ENCODE measurements around the gene TDP1. TPM values are rescaled to one million over a fixed set of nuclear protein-coding genes. Genes with fewer than 3 reads are reported as not detected.
"Not testable (repeated sequence)": the region's sequence is repeated elsewhere in the genome, so short reads cannot be mapped to it uniquely, and the experiment has no call there.

The TDP1 gene
- total RNA-seq, 1 experiment from 2014 or later, result 42.9 TPM

- no peaks in the 10 kb centered on the region for H3K9me2 ChIP-seq (replicated peaks; ENCODE audit: low read length)
- DNase-seq (peak; percentile 73), ATAC-seq (peak; percentile 85)
- BruUV-seq (replicated peaks), result no TSS peak
- H3K9me3 ChIP-seq (ENCODE audit: low read length), result no peaks in the 10 kb centered on the region
- peaks cover 37% of the 10 kb centered on the region for H3K36me3 ChIP-seq (ENCODE audit: low read depth, low read length)
- ChIA-PET POLR2A (ENCODE audit: unreplicated experiment) (no interaction called here), CTCF (interaction anchor here (0.6 kb wide), 1 partner anchor 211 kb away, joined by 3 read pairs; no protein-coding TSS in a partner anchor)
- H3K27me3 ChIP-seq (ENCODE audit: low read length), result no peaks in the 10 kb centered on the region
- no peaks in the 10 kb centered on the region for H3F3A ChIP-seq (ENCODE audit: low read length, unreplicated experiment)
- H3K4me2 ChIP-seq (ENCODE audit: low read length), result 0 out of 2 replicates have a peak overlapping the region, but pooled peaks have one; percentile 8
- H3K4me3 ChIP-seq (ENCODE audit: low read length), result no peak overlapping the region
- TF ChIP-seq, protein P1, sequence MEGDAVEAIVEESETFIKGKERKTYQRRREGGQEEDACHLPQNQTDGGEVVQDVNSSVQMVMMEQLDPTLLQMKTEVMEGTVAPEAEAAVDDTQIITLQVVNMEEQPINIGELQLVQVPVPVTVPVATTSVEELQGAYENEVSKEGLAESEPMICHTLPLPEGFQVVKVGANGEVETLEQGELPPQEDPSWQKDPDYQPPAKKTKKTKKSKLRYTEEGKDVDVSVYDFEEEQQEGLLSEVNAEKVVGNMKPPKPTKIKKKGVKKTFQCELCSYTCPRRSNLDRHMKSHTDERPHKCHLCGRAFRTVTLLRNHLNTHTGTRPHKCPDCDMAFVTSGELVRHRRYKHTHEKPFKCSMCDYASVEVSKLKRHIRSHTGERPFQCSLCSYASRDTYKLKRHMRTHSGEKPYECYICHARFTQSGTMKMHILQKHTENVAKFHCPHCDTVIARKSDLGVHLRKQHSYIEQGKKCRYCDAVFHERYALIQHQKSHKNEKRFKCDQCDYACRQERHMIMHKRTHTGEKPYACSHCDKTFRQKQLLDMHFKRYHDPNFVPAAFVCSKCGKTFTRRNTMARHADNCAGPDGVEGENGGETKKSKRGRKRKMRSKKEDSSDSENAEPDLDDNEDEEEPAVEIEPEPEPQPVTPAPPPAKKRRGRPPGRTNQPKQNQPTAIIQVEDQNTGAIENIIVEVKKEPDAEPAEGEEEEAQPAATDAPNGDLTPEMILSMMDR (conservative IDR thresholded peaks at IDR 0.05; ENCODE audit: low read depth, low read length), result no peak
- TF ChIP-seq EZH2 (IDR thresholded peaks at IDR 0.05; ENCODE audit: low read length, unreplicated experiment) (no peak), EZH2phosphoT487 (IDR thresholded peaks at IDR 0.05; ENCODE audit: borderline replicate concordance, low read length) (no peak)
- H3K4me1 ChIP-seq (ENCODE audit: insufficient read depth, low read length), result peaks cover 21% of the 10 kb centered on the region
- H3K9ac ChIP-seq (ENCODE audit: low read length), result no peak overlapping the region
- H4K20me1 ChIP-seq (ENCODE audit: low read length), result no peaks in the 10 kb centered on the region
- no peaks in the 10 kb centered on the region for H3K79me2 ChIP-seq (ENCODE audit: low read length)
- intact Hi-C loops (cut with micrococcal nuclease), result loop anchor here (2.0 kb wide), 1 partner anchor 29 kb away; no protein-coding TSS in a partner anchor
- no peak overlapping the region for H2AFZ ChIP-seq (ENCODE audit: low read length)
- peak overlapping the region; percentile 75 for H3K27ac ChIP-seq (ENCODE audit: low read length)
Measured at GRCh38 chr14:90023176-90023896, 67.6 kb downstream of the TDP1 start.

DNA sequence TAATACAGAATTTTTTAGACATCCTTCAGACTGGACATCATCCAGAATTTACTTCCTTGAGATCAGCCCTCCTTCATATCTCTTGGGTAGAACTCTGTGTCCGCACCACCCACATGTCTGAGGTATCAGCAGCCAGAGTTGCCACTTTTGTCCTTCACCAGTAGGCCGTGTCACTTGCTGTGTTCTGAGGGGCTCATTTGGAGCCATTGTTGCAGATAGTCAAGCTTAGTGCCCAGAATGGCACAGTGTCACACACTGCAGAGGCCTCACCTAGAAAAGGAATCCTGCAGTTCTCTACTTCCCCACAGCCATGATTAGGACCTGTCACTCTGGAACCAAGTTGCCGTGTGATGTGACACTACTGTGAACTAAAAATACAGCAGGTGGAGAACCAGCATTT is 69.2 kb downstream of the TDP1 start:
- intact Hi-C loops (cut with micrococcal nuclease), result no loop called here
- H3K9ac ChIP-seq (ENCODE audit: low read length), result no peak overlapping the region
- H3K4me3 ChIP-seq (ENCODE audit: low read length), result no peak overlapping the region
- no peak for ATAC-seq
- H3K36me3 ChIP-seq (ENCODE audit: low read depth, low read length), result peaks cover 29% of the 10 kb centered on the region
- no peaks in the 10 kb centered on the region for H3F3A ChIP-seq (ENCODE audit: low read length, unreplicated experiment)
- BruUV-seq (replicated peaks), result no TSS peak
- CTCF ChIA-PET, result no interaction called here
- peaks cover 21% of the 10 kb centered on the region for H3K4me1 ChIP-seq (ENCODE audit: insufficient read depth, low read length)
- no peak for DNase-seq
- no peak overlapping the region for H3K27ac ChIP-seq (ENCODE audit: low read length)
- H3K9me2 ChIP-seq (replicated peaks; ENCODE audit: low read length), result no peaks in the 10 kb centered on the region
- no peak overlapping the region for H2AFZ ChIP-seq (ENCODE audit: low read length)
- H3K4me2 ChIP-seq (ENCODE audit: low read length), result no peak overlapping the region
- no peaks in the 10 kb centered on the region for H3K9me3 ChIP-seq (ENCODE audit: low read length)
- POLR2A ChIA-PET (ENCODE audit: unreplicated experiment), result no interaction called here
- H4K20me1 ChIP-seq (ENCODE audit: low read length), result no peaks in the 10 kb centered on the region
- no peaks in the 10 kb centered on the region for H3K27me3 ChIP-seq (ENCODE audit: low read length)
- no peaks in the 10 kb centered on the region for H3K79me2 ChIP-seq (ENCODE audit: low read length)
- TF ChIP-seq EZH2phosphoT487 (IDR thresholded peaks at IDR 0.05; ENCODE audit: borderline replicate concordance, low read length) (no peak), EZH2 (IDR thresholded peaks at IDR 0.05; ENCODE audit: low read length, unreplicated experiment) (no peak)
- TF ChIP-seq, protein P1 (conservative IDR thresholded peaks at IDR 0.05; ENCODE audit: low read depth, low read length), result no peak

GRCh38 chr14:90026608-90027007 is 70.9 kb downstream of the TDP1 start:
- H3K9me3 ChIP-seq (ENCODE audit: low read length); H3K9ac ChIP-seq (ENCODE audit: low read length); H3K4me2 ChIP-seq (ENCODE audit: low read length); CTCF ChIA-PET; H2AFZ ChIP-seq (ENCODE audit: low read length); intact Hi-C loops (cut with micrococcal nuclease); DNase-seq; H3F3A ChIP-seq (ENCODE audit: low read length, unreplicated experiment); H3K9me2 ChIP-seq (replicated peaks; ENCODE audit: low read length); H3K27ac ChIP-seq (ENCODE audit: low read length); ATAC-seq; H4K20me1 ChIP-seq (ENCODE audit: low read length); POLR2A ChIA-PET (ENCODE audit: unreplicated experiment); H3K27me3 ChIP-seq (ENCODE audit: low read length); H3K79me2 ChIP-seq (ENCODE audit: low read length); BruUV-seq (replicated peaks); H3K4me3 ChIP-seq (ENCODE audit: low read length): not testable (repeated sequence)
- Histone ChIP-seq H3K36me3 (ENCODE audit: low read depth, low read length) (peaks cover 22% of the 10 kb centered on the region), H3K4me1 (ENCODE audit: insufficient read depth, low read length) (peaks cover 21% of the 10 kb centered on the region)

All from PC-3 (cell line).